SKM-1 (cell line): Measurements from ENCODE around the gene MARCHF6.
A peak's percentile ranks its signal among the peaks of the same experiment; 100 is the strongest.
"Not testable (repeated sequence)": the region's sequence is repeated elsewhere in the genome, so short reads cannot be mapped to it uniquely, and the experiment has no call there.

Source experiments
- DNase-seq: peaks from one replicate; lab custom pipeline; 2025; ENCODE audit not compliant: unreplicated experiment; lab: John Stamatoyannopoulos, UW

MARCHF6 gene

GRCh38 chr5:10323588-10324488 is 29.7 kb upstream of the MARCHF6 start:
- DNase-seq: no peak

DNA sequence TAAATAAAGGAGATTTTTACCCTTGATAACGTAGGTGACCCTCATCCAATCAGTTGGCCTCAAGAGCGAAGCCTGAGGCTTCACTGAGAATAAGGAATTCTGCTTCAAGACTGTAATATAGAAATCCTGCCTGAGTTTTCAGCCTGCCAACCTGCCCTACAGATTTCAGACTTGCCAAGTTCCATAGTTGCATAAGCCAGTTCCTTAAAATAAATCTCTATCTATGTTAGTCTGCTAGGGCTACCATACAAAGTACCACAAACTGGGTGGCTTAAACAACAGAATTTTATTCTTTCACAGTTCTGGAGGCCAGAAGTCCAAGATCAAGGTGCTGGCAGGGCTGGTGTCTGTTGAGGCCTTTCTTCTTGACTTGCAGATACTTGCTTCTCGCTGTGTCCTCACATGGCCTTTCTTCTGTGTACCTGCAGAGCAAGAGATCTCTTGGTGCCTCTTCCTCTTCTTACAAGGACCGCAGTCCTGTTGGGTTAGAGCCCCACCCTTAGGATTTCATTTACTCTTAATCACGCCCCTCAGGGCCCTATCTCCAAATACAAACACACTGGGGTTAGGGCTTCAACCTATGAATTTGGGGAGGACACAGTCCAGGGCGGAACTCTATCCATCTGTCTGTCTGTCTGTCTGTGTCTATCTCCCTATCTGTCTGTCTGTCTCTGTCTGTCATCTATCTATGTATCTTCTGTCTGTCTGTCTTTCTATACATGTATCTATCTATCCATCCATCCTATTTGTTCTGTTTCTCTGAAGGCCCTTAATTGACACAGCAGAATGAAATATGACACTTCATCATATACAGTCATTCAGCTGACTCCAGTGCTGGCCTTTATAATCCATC is 28.8 kb upstream of the MARCHF6 start:
- peak; percentile 63 for DNase-seq

- no peak for DNase-seq
Observed at GRCh38 chr5:10328323-10328722, 25.2 kb upstream of the MARCHF6 start.

DNA sequence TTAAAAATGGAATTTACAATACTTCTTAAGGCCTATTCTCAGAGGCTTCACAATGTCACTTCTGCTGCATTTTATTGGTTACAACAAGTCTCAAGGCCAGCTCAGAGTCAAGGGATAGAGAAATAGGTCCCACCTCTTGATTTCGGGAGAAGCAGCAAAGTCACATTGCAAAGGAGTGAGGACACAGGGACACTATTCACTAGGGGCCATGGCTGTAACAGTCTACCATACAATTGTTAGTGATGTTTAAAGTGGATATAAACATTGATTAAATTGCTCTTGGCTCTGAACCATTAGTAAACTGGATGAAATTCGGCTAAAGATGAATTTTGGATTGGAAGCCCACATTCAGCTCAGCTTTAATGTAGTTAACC is 24.1 kb upstream of the MARCHF6 start:
- no peak for DNase-seq

DNA sequence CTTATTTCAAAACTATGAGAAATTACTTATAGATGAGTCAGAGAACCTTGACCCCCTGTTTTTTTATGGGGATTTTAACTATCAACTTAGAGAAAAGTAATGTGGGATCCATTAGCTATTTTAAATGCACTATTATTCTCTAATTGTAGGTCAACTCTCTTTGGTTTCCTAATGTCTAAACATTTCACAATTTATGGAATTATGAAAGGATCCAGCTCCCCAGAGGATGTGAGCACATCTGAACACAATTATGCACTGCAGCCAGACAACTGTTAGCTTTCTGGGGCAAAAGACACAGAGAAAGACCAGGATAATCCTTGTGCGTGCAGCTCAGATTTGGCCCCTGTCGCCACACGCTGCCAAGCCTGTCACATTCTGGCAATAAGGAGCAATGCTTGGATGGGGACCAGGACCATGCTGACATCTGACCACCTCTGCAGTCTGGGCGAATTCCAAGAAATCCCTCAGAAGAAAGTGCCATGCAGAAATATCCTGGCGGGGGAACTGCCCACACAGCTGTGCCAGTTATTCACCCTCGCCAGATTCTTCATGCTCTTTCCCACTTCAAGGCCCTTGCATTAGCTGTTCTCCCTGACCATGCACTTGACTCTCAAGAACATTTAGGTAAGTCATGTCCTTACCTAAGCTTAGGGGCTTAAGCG is 23.5 kb upstream of the MARCHF6 start:
- DNase-seq: no peak

DNA sequence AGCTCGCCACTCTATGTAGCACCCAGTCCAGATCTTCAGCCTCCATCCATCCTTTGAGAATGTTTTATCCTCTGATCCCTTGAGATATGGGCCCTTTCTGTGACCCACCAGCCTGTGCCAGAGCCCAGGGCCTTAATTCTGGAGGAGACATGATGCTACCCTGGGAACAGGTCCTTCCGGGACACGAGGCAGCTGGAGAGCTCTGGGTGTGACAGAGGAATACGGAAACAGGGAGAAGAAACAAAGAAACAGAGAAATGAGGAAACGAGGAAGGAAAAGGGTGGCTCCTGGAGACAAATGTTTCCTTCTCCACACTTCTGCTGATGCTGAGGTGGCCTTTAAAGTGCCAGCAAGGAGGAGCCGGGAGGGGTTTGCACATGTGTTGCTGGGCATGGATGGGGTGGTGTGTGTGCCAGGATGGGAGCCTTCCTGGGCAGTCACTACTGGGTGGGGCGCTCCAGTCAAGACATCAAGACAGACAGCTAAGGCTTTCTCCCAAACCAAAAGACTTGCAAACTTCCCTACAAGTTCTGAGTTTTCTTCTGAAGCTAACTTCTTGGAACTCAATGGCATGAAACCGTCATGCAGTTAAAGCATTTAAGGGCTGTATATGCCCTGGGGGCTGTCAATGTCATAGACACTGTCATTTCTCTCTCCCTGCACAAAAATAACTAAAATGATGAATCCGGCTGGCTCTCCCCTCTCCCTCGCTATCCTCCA is 22.8 kb upstream of the MARCHF6 start:
- no peak for DNase-seq

DNA sequence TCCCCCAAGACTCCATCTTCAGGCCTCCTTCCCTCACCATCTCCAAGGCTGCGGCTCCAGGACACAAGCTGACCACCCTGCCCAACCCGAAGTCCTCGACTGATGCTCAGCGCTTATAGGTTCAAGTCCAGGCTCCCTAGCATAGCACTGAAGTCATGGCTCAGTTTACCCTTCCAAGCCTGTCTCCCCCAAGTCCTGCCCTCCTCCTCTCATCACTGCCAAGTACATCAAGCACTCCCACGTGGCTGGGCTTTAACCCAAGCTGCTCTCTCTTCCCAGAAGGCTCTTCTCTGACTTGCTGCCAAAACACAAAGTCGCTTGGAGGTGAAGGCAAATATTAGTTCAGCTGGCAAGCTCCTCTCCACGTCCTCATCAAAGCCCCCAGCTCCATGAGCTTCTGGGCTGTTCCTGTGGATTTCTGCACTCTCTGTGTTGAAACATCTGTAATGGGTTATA is 22.1 kb upstream of the MARCHF6 start:
- DNase-seq: no peak

GRCh38 chr5:10332301-10332700 is 21.2 kb upstream of the MARCHF6 start:
- DNase-seq: no peak

DNA sequence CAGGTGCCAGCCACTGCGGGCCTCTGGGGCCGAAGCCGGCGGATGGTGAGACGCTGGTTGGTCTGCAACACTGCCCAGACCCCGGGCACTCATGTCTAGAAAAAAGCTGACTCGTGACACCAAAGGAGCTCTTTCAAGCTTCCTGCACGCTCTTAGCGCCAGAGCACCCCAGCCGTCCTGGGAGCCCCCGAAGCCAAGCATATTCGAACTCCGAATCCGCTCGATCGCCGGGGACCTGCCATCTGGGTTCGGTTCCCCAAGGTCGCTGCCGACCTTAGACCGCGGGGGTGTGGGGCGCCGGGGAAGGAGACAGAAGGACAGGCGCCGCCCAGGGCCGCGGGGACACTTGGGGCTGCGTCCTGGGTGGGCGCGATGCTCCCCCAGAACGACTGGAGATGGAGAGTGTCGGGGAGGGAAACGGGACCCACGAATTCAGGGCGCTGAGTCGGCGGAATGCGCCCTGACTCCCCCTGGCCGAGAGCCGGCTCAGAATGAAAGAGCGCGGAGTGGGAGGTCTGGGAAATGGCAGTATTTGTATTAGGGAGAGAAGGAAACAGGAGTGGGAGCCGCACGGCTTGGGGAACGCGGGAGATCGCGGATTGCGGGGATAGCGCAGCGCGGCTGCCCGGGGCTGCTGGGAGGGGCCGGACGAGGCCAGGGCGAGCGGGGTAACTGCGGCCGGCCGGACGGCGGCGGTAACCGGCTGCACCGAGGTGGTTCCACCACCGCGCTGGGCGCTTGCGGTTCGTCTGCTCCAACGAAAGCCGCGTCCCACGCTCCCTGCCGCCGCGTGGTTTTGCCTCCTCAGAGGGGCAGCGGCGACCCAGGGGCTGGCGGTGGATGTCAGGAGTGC is 20.1 kb upstream of the MARCHF6 start:
- DNase-seq: no peak

GRCh38 chr5:10334831-10335230 is 18.7 kb upstream of the MARCHF6 start:
- peak; percentile 32 for DNase-seq

DNA sequence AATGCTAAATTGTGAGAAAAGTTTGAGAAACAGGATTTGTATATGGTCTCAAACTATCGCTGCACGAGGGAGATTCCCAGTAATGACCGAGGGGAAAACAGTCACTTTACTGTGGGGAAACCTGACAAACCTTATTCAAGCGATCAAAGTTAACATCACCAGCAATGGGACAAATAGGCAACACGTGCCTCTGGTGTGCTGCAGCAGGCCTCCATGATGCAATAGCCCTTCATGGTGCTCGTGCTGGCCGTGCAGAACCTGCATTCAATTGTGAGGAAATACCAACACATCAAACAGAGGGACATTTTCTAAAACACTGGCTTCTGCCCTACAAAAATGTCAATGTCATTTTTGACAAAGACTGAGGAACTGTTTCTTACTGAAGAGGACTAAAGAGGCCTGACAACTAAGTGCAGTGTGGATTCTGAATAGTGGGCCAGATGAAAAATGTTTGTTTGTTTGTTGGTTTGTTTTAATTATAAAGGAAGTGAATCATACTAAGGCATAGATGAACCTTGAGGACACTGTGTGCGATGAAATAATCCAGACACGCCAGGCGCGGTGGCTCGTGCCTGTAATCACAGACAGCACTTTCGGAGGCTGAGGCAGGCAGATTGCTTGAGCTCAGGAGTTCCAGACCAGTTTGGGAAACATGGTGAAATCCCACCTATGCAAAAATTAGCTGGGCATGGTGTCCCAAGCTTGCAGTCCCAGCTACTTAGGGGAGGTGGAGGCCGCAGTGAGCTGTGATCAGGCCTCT is 17.6 kb upstream of the MARCHF6 start:
- no peak for DNase-seq

GRCh38 chr5:10337107-10337506 is 16.4 kb upstream of the MARCHF6 start:
- no peak for DNase-seq

- no peak for DNase-seq
Observed at GRCh38 chr5:10337986-10338385, 15.5 kb upstream of the MARCHF6 start.

DNA sequence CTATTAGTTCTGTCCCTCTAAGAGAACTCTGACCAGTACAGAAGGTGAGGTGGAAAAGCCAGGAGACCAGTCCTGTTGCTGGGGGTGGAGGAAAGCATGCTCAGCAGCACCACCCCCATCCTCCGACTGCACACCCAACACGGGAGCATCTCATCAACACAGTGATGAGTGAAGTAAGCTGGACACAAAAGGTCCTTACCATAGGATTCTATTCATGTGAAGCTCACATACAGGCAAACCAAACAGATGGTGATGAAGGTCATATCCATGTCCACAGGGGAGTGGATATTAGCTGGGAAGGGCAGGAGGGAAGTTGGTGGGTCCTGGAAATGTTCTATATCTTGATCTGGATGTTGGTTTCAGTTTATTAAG is 14.8 kb upstream of the MARCHF6 start:
- DNase-seq: no peak

- no peak for DNase-seq
Observed at GRCh38 chr5:10339058-10339811, 14.3 kb upstream of the MARCHF6 start.

GRCh38 chr5:10339958-10340357 is 13.5 kb upstream of the MARCHF6 start:
- DNase-seq: no peak

GRCh38 chr5:10343486-10343885 is 10.0 kb upstream of the MARCHF6 start:
- no peak for DNase-seq

DNA sequence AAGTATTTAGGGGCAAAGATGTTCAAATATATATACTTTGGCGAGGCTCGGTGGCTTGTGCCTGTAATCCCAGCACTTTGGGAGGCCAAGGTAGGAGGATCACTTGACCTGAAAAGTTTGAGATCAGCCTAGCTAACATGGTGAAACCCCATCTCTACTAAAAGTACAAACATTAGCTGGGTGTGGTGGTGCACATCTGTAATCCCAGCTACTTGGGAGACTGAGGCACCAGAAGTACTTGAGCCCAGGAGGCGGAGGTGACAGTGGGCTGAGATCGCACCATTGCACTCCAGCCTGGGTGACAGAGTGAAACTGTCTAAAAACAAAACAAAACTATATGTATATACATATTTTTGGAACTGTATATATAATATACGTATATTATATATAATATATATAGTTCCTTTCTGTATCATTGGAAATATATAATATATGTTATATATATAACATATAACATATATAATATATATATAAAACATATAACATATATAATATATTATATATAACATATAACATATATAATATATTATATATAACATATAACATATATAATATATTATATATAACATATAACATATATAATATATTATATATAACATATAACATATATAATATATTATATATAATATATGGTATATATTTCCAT is 8.9 kb upstream of the MARCHF6 start:
- not testable (repeated sequence) for DNase-seq
